Measurements from ENCODE around the gene PHLDA2.

GRCh38 chr11:2912498-2912897 lies 16.7 kb downstream of the PHLDA2 start:
- TF ChIP-seq CTCF (IDR thresholded peaks at IDR 0.05) (no peak), POLR2A (IDR thresholded peaks at IDR 0.05) (no peak)
